HUES64 (cell line): ENCODE results near the gene PREX1.

Source experiments
- H3K27ac ChIP-seq: 2 replicates; pipeline ENCODE4 v1.7.0; 2013; ENCODE audit warnings: low read depth, low read length, inconsistent platforms
- H3K27me3 ChIP-seq: 2 replicates; pipeline ENCODE4 v1.6.1; 2013; ENCODE audit warnings: mild to moderate bottlenecking, low read length; ENCODE audit not compliant: insufficient read depth
- H3K36me3 ChIP-seq: 2 replicates; pipeline ENCODE4 v1.6.1; 2013; ENCODE audit warnings: mild to moderate bottlenecking, low read length; ENCODE audit not compliant: insufficient read depth
- H3K4me1 ChIP-seq: 2 replicates; pipeline ENCODE4 v1.6.1; 2013; ENCODE audit warnings: mild to moderate bottlenecking, low read length, moderate library complexity; ENCODE audit not compliant: insufficient read depth
- H3K4me3 ChIP-seq: 2 replicates; pipeline ENCODE4 v1.5.1; 2013; ENCODE audit warnings: mild to moderate bottlenecking, low read length, moderate library complexity
- H3K9ac ChIP-seq: 2 replicates; pipeline ENCODE4 v1.6.1; 2013; ENCODE audit warnings: mild to moderate bottlenecking, low read depth, low read length
- H3K9me3 ChIP-seq: 2 replicates; pipeline ENCODE4 v1.6.1; 2013; ENCODE audit warnings: low read depth, low read length; ENCODE audit not compliant: insufficient read depth
- WGBS: fragments of 150-250, 120-280 bp; methylation state at CpG from one replicate; pipeline ENCODE4 v1.1.7; 2013; ENCODE audit warnings: missing lambda C conversion rate; 5-methylcytosine and 5-hydroxymethylcytosine counted together

PREX1 gene

GRCh38 chr20:48731536-48731935, 96.3 kb downstream of the PREX1 start:
- H3K4me1 ChIP-seq, result no peaks in the 10 kb centered on the region
- H3K36me3 ChIP-seq, result peaks cover 4% of the 10 kb centered on the region; the same call in 1 of the 2 replicates
- no peak overlapping the region for H3K9ac ChIP-seq
- H3K9me3 ChIP-seq, result no peaks in the 10 kb centered on the region
- H3K27ac ChIP-seq, result no peak overlapping the region
- no peaks in the 10 kb centered on the region for H3K27me3 ChIP-seq
- 96% methylated on average over 4 of the region's 4 CpGs for WGBS
- no peak overlapping the region for H3K4me3 ChIP-seq

- Histone ChIP-seq H3K27me3 (no peaks in the 10 kb centered on the region), H3K4me3 (no peak overlapping the region), H3K9me3 (no peaks in the 10 kb centered on the region), H3K4me1 (no peaks in the 10 kb centered on the region), H3K27ac (no peak overlapping the region), H3K36me3 (peaks cover 9% of the 10 kb centered on the region; the same call in 1 of the 2 replicates), H3K9ac (no peak overlapping the region)
- 96% methylated on average over 3 of the region's 3 CpGs for WGBS
Measured at GRCh38 chr20:48730977-48731376, 96.8 kb downstream of the PREX1 start.

GRCh38 chr20:48729538-48729937, 98.3 kb downstream of the PREX1 start:
- Histone ChIP-seq H3K27ac (no peak overlapping the region), H3K4me1 (no peaks in the 10 kb centered on the region), H3K36me3 (peaks cover 13% of the 10 kb centered on the region; the same call in 1 of the 2 replicates), H3K4me3 (no peak overlapping the region), H3K27me3 (no peaks in the 10 kb centered on the region), H3K9me3 (no peaks in the 10 kb centered on the region), H3K9ac (no peak overlapping the region)
- 97% methylated on average over 6 of the region's 6 CpGs for WGBS

- WGBS, result 92% methylated on average over 9 of the region's 9 CpGs
- no peaks in the 10 kb centered on the region for H3K9me3 ChIP-seq
- peaks cover 13% of the 10 kb centered on the region; the same call in 1 of the 2 replicates for H3K36me3 ChIP-seq
- H3K4me3 ChIP-seq, result no peak overlapping the region
- no peak overlapping the region for H3K27ac ChIP-seq
- H3K9ac ChIP-seq, result no peak overlapping the region
- no peaks in the 10 kb centered on the region for H3K4me1 ChIP-seq
- no peaks in the 10 kb centered on the region for H3K27me3 ChIP-seq
Measured at GRCh38 chr20:48728042-48728825, 99.6 kb downstream of the PREX1 start.

GRCh38 chr20:48727226-48727625, 100.6 kb downstream of the PREX1 start:
- Histone ChIP-seq H3K9ac (no peak overlapping the region), H3K9me3 (no peaks in the 10 kb centered on the region), H3K4me3 (no peak overlapping the region), H3K27me3 (no peaks in the 10 kb centered on the region), H3K4me1 (no peaks in the 10 kb centered on the region), H3K27ac (no peak overlapping the region), H3K36me3 (peaks cover 10% of the 10 kb centered on the region; the same call in 1 of the 2 replicates)
- 93% methylated on average over 6 of the region's 6 CpGs for WGBS

- H3K27ac ChIP-seq, result no peak overlapping the region
- 97% methylated on average over 3 of the region's 3 CpGs for whole genome bisulfite sequencing
- H3K27me3 ChIP-seq, result no peaks in the 10 kb centered on the region
- no peaks in the 10 kb centered on the region for H3K4me1 ChIP-seq
- H3K9ac ChIP-seq, result no peak overlapping the region
- no peaks in the 10 kb centered on the region for H3K9me3 ChIP-seq
- H3K4me3 ChIP-seq, result no peak overlapping the region
- H3K36me3 ChIP-seq, result peaks cover 10% of the 10 kb centered on the region; the same call in 1 of the 2 replicates
Measured at GRCh38 chr20:48725555-48725991, 102.2 kb downstream of the PREX1 start.

GRCh38 chr20:48724891-48725554, 102.8 kb downstream of the PREX1 start:
- H3K27ac ChIP-seq, result no peak overlapping the region
- H3K9me3 ChIP-seq, result no peaks in the 10 kb centered on the region
- no peaks in the 10 kb centered on the region for H3K27me3 ChIP-seq
- 90% methylated on average over 11 of the region's 11 CpGs for WGBS
- no peaks in the 10 kb centered on the region for H3K4me1 ChIP-seq
- H3K36me3 ChIP-seq, result peaks cover 10% of the 10 kb centered on the region; the same call in 1 of the 2 replicates
- H3K9ac ChIP-seq, result no peak overlapping the region
- no peak overlapping the region for H3K4me3 ChIP-seq

GRCh38 chr20:48724382-48724781, 103.4 kb downstream of the PREX1 start:
- 96% methylated on average over 5 of the region's 5 CpGs for WGBS
- Histone ChIP-seq H3K4me1 (no peaks in the 10 kb centered on the region), H3K36me3 (peaks cover 10% of the 10 kb centered on the region; the same call in 1 of the 2 replicates), H3K27ac (no peak overlapping the region), H3K4me3 (no peak overlapping the region), H3K27me3 (no peaks in the 10 kb centered on the region), H3K9me3 (no peaks in the 10 kb centered on the region), H3K9ac (no peak overlapping the region)

GRCh38 chr20:48723308-48724264, 104.2 kb downstream of the PREX1 start:
- Histone ChIP-seq H3K9ac (no peak overlapping the region), H3K4me3 (no peak overlapping the region), H3K4me1 (no peaks in the 10 kb centered on the region), H3K27ac (no peak overlapping the region), H3K9me3 (no peaks in the 10 kb centered on the region), H3K27me3 (no peaks in the 10 kb centered on the region), H3K36me3 (peaks cover 10% of the 10 kb centered on the region; the same call in 1 of the 2 replicates)
- whole genome bisulfite sequencing, result 73% methylated on average over 29 of the region's 29 CpGs

- WGBS, result 85% methylated on average over 8 of the region's 8 CpGs
- no peak overlapping the region for H3K9ac ChIP-seq
Measured at GRCh38 chr20:48722737-48723191, 105.0 kb downstream of the PREX1 start.

More at GRCh38 chr20:48722737-48723191, 105.0 kb downstream of the PREX1 start:
- no peak overlapping the region for H3K4me3 ChIP-seq
- H3K27me3 ChIP-seq, result no peaks in the 10 kb centered on the region
- no peaks in the 10 kb centered on the region for H3K9me3 ChIP-seq
- H3K36me3 ChIP-seq, result peaks cover 10% of the 10 kb centered on the region; the same call in 1 of the 2 replicates
- H3K27ac ChIP-seq, result no peak overlapping the region
- no peaks in the 10 kb centered on the region for H3K4me1 ChIP-seq
